C1 segment of cervical spinal cord (tissue), 14 donors: ENCODE data around the gene TMEM252.

ENCODE experiments used
- DNase-seq, 14 donors: peaks; one replicate each; lab custom pipeline; 2025; lab: John Stamatoyannopoulos, UW

Gene TMEM252

GRCh38 chr9:68500457-68501381, 40.0 kb downstream of the TMEM252 start:
- DNase-seq = no peak

GRCh38 chr9:68498816-68499215, 41.9 kb downstream of the TMEM252 start:
- DNase-seq = no peak

GRCh38 chr9:68497629-68498028, 43.1 kb downstream of the TMEM252 start:
- no peak for DNase-seq

- DNase-seq = no peak
Observed at GRCh38 chr9:68496356-68496755, 44.3 kb downstream of the TMEM252 start.

- no peak for DNase-seq
Observed at GRCh38 chr9:68495247-68495646, 45.4 kb downstream of the TMEM252 start.

GRCh38 chr9:68493958-68494577, 46.6 kb downstream of the TMEM252 start:
- no peak for DNase-seq

GRCh38 chr9:68493541-68493940, 47.1 kb downstream of the TMEM252 start:
- DNase-seq = no peak

GRCh38 chr9:68492806-68493205, 47.9 kb downstream of the TMEM252 start:
- peak in 3 of 14 donors; percentile 11 to 94 (median 23) for DNase-seq

- no peak for DNase-seq
Observed at GRCh38 chr9:68489646-68490045, 51.0 kb downstream of the TMEM252 start.

GRCh38 chr9:68488126-68488525, 52.6 kb downstream of the TMEM252 start:
- DNase-seq = no peak
